Measurements from ENCODE around the gene PRUNE2.

GRCh38 chr9:76572151-76572550, 333.8 kb downstream of the PRUNE2 start:
- TF ChIP-seq, protein P1, sequence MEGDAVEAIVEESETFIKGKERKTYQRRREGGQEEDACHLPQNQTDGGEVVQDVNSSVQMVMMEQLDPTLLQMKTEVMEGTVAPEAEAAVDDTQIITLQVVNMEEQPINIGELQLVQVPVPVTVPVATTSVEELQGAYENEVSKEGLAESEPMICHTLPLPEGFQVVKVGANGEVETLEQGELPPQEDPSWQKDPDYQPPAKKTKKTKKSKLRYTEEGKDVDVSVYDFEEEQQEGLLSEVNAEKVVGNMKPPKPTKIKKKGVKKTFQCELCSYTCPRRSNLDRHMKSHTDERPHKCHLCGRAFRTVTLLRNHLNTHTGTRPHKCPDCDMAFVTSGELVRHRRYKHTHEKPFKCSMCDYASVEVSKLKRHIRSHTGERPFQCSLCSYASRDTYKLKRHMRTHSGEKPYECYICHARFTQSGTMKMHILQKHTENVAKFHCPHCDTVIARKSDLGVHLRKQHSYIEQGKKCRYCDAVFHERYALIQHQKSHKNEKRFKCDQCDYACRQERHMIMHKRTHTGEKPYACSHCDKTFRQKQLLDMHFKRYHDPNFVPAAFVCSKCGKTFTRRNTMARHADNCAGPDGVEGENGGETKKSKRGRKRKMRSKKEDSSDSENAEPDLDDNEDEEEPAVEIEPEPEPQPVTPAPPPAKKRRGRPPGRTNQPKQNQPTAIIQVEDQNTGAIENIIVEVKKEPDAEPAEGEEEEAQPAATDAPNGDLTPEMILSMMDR (IDR thresholded peaks at IDR 0.05; ENCODE audit: insufficient read depth, low read length, poor library complexity, severe bottlenecking) = no peak
- TF ChIP-seq EZH2phosphoT487 (conservative IDR thresholded peaks at IDR 0.05; ENCODE audit: low read length) = no peak
